Central memory CD8-positive, alpha-beta T cell (primary cell): ENCODE results near the gene TANGO6.
A peak's percentile ranks its signal among the peaks of the same experiment; 100 is the strongest.

Source experiments
- ATAC-seq: fragments of 150-1000 bp; cut with Tn5 transposase; replicated peaks from 2 replicates; pipeline ENCODE4 v1.10.0; 2022; ENCODE audit warnings: mild to moderate bottlenecking, moderate FRiP score, moderate number of reproducible peaks; ENCODE audit not compliant: poor library complexity, severe bottlenecking; ENCODE audit errors: extremely low read depth
- DNase-seq, 2 donors: peaks; one replicate each; pipeline ENCODE4 v3.0.0; 2021; ENCODE audit warnings: low spot score in 2 of 2
- H3K27ac Mint-ChIP-seq: one replicate; pipeline ENCODE4 v1.8.0; 2022; ENCODE audit warnings: low read depth, mild to moderate bottlenecking, moderate library complexity, mixed read lengths
- H3K27me3 Mint-ChIP-seq: one replicate; pipeline ENCODE4 v1.8.0; 2022; ENCODE audit warnings: mixed read lengths
- H3K36me3 Mint-ChIP-seq: one replicate; pipeline ENCODE4 v1.8.0; 2022; ENCODE audit warnings: mild to moderate bottlenecking, moderate library complexity, mixed read lengths; ENCODE audit not compliant: insufficient read depth
- H3K4me1 Mint-ChIP-seq: one replicate; pipeline ENCODE4 v1.8.0; 2022; ENCODE audit warnings: mixed read lengths
- H3K4me3 Mint-ChIP-seq: one replicate; pipeline ENCODE4 v1.8.0; 2022; ENCODE audit warnings: mild to moderate bottlenecking, moderate library complexity, mixed read lengths
- H3K9me3 Mint-ChIP-seq: one replicate; pipeline ENCODE4 v1.8.0; 2022; ENCODE audit warnings: mixed read lengths

The TANGO6 gene

GRCh38 chr16:69095193-69095592 is 251.9 kb downstream of the TANGO6 start:
- no peak for ATAC-seq
- DNase-seq, result no peak
- H3K9me3 Mint-ChIP-seq, result no peaks in the 10 kb centered on the region
- H3K27ac Mint-ChIP-seq, result no peak overlapping the region
- H3K27me3 Mint-ChIP-seq, result peaks cover 1% of the 10 kb centered on the region
- H3K4me1 Mint-ChIP-seq, result no peaks in the 10 kb centered on the region
- no peaks in the 10 kb centered on the region for H3K36me3 Mint-ChIP-seq
- no peak overlapping the region for H3K4me3 Mint-ChIP-seq

GRCh38 chr16:69100071-69100691 is 256.9 kb downstream of the TANGO6 start:
- Mint-ChIP-seq H3K9me3 (no peaks in the 10 kb centered on the region), H3K27me3 (peaks cover 47% of the 10 kb centered on the region), H3K36me3 (no peaks in the 10 kb centered on the region), H3K4me3 (no peak overlapping the region), H3K27ac (no peak overlapping the region), H3K4me1 (peaks cover 2% of the 10 kb centered on the region)
- DNase-seq (no peak), ATAC-seq (no peak)

- H3K27ac Mint-ChIP-seq, result no peak within 1 kb of the TSS
- no peaks in the 10 kb centered on the region for H3K9me3 Mint-ChIP-seq
- H3K4me1 Mint-ChIP-seq, result peaks cover 18% of the 10 kb centered on the region
- ATAC-seq, result peak; percentile 61
- H3K27me3 Mint-ChIP-seq, result peaks cover 60% of the 10 kb centered on the region
- DNase-seq, result no peak
- H3K36me3 Mint-ChIP-seq, result peaks cover 8% of the 10 kb centered on the region
- peak within 1 kb of the TSS; percentile 90 for H3K4me3 Mint-ChIP-seq
Measured at GRCh38 chr16:69105501-69106361, 262.4 kb downstream of the TANGO6 start, which contains the start of gene HAS3. TSS of gene HAS3 (plus strand) at chr16:69105653. CDS start at chr16:69109396, 3,743 bp downstream.

GRCh38 chr16:69106491-69107315 is 263.4 kb downstream of the TANGO6 start:
- Mint-ChIP-seq H3K27me3 (peaks cover 54% of the 10 kb centered on the region), H3K36me3 (peaks cover 8% of the 10 kb centered on the region), H3K4me1 (peaks cover 18% of the 10 kb centered on the region), H3K4me3 (peak overlapping the region; percentile 90), H3K27ac (no peak overlapping the region), H3K9me3 (no peaks in the 10 kb centered on the region)
- DNase-seq (no peak), ATAC-seq (no peak)

GRCh38 chr16:69107316-69107962 is 264.1 kb downstream of the TANGO6 start:
- H3K9me3 Mint-ChIP-seq, result no peaks in the 10 kb centered on the region
- no peak for DNase-seq
- peaks cover 46% of the 10 kb centered on the region for H3K27me3 Mint-ChIP-seq
- no peak overlapping the region for H3K27ac Mint-ChIP-seq
- ATAC-seq, result no peak
- H3K4me1 Mint-ChIP-seq, result peaks cover 18% of the 10 kb centered on the region
- H3K36me3 Mint-ChIP-seq, result peaks cover 8% of the 10 kb centered on the region
- peak overlapping the region; percentile 90 for H3K4me3 Mint-ChIP-seq

GRCh38 chr16:69108064-69108904 is 265.0 kb downstream of the TANGO6 start:
- H3K27me3 Mint-ChIP-seq, result peaks cover 38% of the 10 kb centered on the region
- peaks cover 18% of the 10 kb centered on the region for H3K4me1 Mint-ChIP-seq
- H3K4me3 Mint-ChIP-seq, result no peak overlapping the region
- H3K27ac Mint-ChIP-seq, result no peak overlapping the region
- H3K9me3 Mint-ChIP-seq, result no peaks in the 10 kb centered on the region
- peaks cover 8% of the 10 kb centered on the region for H3K36me3 Mint-ChIP-seq
- ATAC-seq (no peak), DNase-seq (no peak)

- peaks cover 32% of the 10 kb centered on the region for H3K27me3 Mint-ChIP-seq
- no peaks in the 10 kb centered on the region for H3K9me3 Mint-ChIP-seq
- DNase-seq (no peak), ATAC-seq (no peak)
- H3K36me3 Mint-ChIP-seq, result peaks cover 8% of the 10 kb centered on the region
- H3K4me3 Mint-ChIP-seq, result no peak overlapping the region
- no peak overlapping the region for H3K27ac Mint-ChIP-seq
- H3K4me1 Mint-ChIP-seq, result peaks cover 18% of the 10 kb centered on the region
Measured at GRCh38 chr16:69108905-69109252, 265.5 kb downstream of the TANGO6 start.

- peaks cover 24% of the 10 kb centered on the region for H3K27me3 Mint-ChIP-seq
- H3K4me1 Mint-ChIP-seq, result peaks cover 18% of the 10 kb centered on the region
- peaks cover 8% of the 10 kb centered on the region for H3K36me3 Mint-ChIP-seq
- H3K27ac Mint-ChIP-seq, result no peak overlapping the region
- no peak overlapping the region for H3K4me3 Mint-ChIP-seq
- ATAC-seq, result no peak
- no peaks in the 10 kb centered on the region for H3K9me3 Mint-ChIP-seq
- no peak for DNase-seq
Measured at GRCh38 chr16:69109486-69110270, 266.3 kb downstream of the TANGO6 start.

- peaks cover 8% of the 10 kb centered on the region for H3K36me3 Mint-ChIP-seq
- H3K27me3 Mint-ChIP-seq, result peaks cover 17% of the 10 kb centered on the region
- ATAC-seq, result no peak
- H3K4me3 Mint-ChIP-seq, result no peak overlapping the region
- no peak for DNase-seq
- H3K9me3 Mint-ChIP-seq, result no peaks in the 10 kb centered on the region
- H3K4me1 Mint-ChIP-seq, result peaks cover 14% of the 10 kb centered on the region
- H3K27ac Mint-ChIP-seq, result no peak overlapping the region
Measured at GRCh38 chr16:69110406-69110805, 267.1 kb downstream of the TANGO6 start.

GRCh38 chr16:69111216-69111875 is 268.0 kb downstream of the TANGO6 start:
- Mint-ChIP-seq H3K36me3 (peaks cover 6% of the 10 kb centered on the region), H3K4me3 (no peak overlapping the region), H3K4me1 (peaks cover 9% of the 10 kb centered on the region), H3K27ac (no peak overlapping the region), H3K27me3 (peaks cover 11% of the 10 kb centered on the region), H3K9me3 (no peaks in the 10 kb centered on the region)
- ATAC-seq, result no peak
- no peak for DNase-seq

- peaks cover 6% of the 10 kb centered on the region for H3K27me3 Mint-ChIP-seq
- no peaks in the 10 kb centered on the region for H3K9me3 Mint-ChIP-seq
- peaks cover 8% of the 10 kb centered on the region for H3K36me3 Mint-ChIP-seq
Measured at GRCh38 chr16:69111876-69112230, 268.5 kb downstream of the TANGO6 start.

More at GRCh38 chr16:69111876-69112230, 268.5 kb downstream of the TANGO6 start:
- no peak for DNase-seq
- no peak for ATAC-seq
- Mint-ChIP-seq H3K4me3 (no peak overlapping the region), H3K27ac (no peak overlapping the region), H3K4me1 (peaks cover 8% of the 10 kb centered on the region)
